ENCODE measurements around the gene KIF27. TPM values are rescaled to one million over a fixed set of nuclear protein-coding genes. Genes with fewer than 3 reads are reported as not detected.
"Not testable (repeated sequence)": the region's sequence is repeated elsewhere in the genome, so short reads cannot be mapped to it uniquely, and the experiment has no call there.

The KIF27 gene
- total and polyA plus RNA-seq, 8 donors = 0.46 to 21.0 (median 2.6) TPM

DNA sequence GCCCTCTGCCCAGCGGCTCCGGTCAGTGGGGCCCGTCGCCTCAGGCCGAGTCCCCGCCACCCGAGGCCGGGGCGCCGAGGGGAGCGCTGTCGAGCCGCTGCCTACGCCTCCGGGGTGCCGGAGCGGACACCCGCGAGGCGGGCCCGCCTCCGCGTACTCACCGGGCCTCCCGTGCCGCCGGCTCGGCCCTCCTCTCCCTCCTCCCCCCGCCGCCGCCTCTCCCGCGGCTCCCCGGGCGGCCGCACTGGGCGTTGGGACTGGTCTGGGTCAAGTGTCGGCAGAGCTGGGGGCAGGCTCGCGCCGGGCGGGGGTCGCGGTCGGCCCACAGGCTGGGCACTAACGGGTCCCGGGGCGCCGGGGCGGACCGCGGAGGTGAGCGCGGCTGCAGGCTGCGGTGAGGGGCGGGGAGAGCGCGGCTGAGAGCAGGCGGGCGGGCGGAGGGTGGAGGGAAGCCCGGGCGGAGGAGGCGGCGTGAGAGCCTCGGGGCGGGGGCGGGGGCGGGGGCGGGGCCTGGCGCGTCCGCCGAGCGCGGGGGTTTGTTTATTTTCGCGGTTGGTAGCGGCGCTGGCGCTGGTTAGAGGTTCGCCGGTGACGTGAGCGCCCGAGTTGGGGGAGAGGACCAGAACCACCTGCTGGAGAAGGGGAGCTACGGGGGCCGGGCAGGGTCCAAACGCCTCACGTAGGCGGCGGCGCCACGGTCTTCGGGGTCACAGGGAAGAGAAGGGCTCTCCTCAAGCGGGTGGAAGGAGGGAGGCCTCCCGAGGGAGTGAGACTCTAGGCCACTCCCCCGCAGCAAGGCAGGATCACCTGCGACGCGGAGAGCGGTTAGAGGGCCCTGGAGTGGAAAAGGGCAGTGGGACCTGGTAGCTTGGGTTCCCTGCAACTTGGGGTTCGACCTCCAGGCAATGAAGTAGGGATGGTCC, 103.6 kb downstream of the KIF27 start, which contains the start of gene GKAP1:
Gene GKAP1, minus strand, starts transcription at position 414 of the 923 bp plus-strand sequence. CDS start 11,252 bp downstream, outside the sequence.
- 0 to 1% (median 1%) methylated on average over 37 to 88 of the region's 103 CpGs for WGBS, 5 donors
- intact Hi-C loops (cut with DNase I; ENCODE audit: low total_unique reads); H3K9me3 ChIP-seq: not testable (repeated sequence)

GRCh38 chr9:83817011-83817355, 104.2 kb downstream of the KIF27 start:
- 0 to 1% (median 0%) methylated on average over 24 to 38 of the region's 38 CpGs for WGBS, 5 donors
- intact Hi-C loops (cut with DNase I; ENCODE audit: low total_unique reads) = not testable (repeated sequence)
- peak in 1 of 2 donors; percentile 31 for DNase-seq

More for the DNA sequence above, 103.6 kb downstream of the KIF27 start, which contains the start of gene GKAP1:
- peak; percentile 83 to 92 for DNase-seq
- Histone ChIP-seq H3K4me3 (peak within 1 kb of the TSS; percentile 74 to 83 (median 79)), H3K27ac (peak within 1 kb of the TSS; percentile 81 to 97 (median 91)), H3K4me1 (peaks cover 0 to 12% (median 9%) of the 10 kb centered on the region in 4 donors)
- H3K36me3 ChIP-seq, H3K27me3 ChIP-seq: not testable (repeated sequence)
- peak in 1 of 7 experiments; percentile 27 for TF ChIP-seq CTCF (IDR thresholded peaks at IDR 0.05)

DNA sequence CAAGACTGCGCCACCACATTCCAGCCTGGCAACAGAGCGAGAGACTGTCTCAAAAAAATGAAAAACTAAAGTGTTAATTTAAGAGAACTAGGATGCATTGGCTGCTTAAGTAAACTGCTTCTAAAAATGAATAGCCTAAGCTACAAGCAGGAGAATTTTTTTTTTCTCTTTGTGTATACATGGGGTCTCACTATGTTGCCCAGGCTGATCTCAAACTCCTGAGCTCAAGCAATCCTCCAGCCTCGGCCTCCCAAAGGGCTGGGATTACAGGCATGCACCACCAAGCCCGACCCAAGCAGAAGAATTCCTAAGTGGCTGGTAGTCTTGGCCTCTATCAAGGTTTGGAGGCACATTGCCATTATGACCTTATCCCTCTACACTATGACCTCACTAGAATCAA, 106.1 kb downstream of the KIF27 start:
- H3K27me3 ChIP-seq; H3K27ac ChIP-seq; H3K9me3 ChIP-seq; H3K4me3 ChIP-seq; intact Hi-C loops (cut with DNase I; ENCODE audit: low total_unique reads); DNase-seq; H3K36me3 ChIP-seq: not testable (repeated sequence)
- peaks cover 0 to 12% (median 9%) of the 10 kb centered on the region in 4 donors for H3K4me1 ChIP-seq
- WGBS, 5 donors = 95 to 99% (median 98%) methylated on average over 4 of the region's 4 CpGs

More at GRCh38 chr9:83817011-83817355, 104.2 kb downstream of the KIF27 start:
- Histone ChIP-seq H3K4me3 (peak overlapping the region; percentile 74 to 83 (median 79)), H3K27ac (peak overlapping the region; percentile 81 to 97 (median 91)), H3K4me1 (peaks cover 0 to 12% (median 9%) of the 10 kb centered on the region in 4 donors)
- H3K36me3 ChIP-seq, H3K9me3 ChIP-seq, H3K27me3 ChIP-seq: not testable (repeated sequence)

DNA sequence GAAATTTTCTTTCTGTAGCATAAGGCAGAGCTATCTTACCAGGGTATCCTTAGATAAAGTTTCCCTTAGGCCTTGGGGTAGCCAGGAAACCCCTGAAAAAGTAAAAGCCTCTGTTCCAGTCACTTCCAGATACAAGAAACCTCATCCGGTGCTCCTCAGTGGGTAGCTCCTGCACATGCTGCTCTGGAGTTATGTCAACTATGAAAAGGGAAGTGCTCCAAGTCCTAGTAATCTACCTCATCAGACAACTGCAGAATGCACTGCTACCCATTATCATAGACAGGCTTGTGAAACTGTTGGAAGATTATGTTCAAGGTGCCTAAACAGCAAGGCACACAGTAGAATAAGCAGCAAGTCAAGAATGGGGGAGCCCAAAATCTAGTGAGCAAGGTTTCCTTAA, 112.0 kb downstream of the KIF27 start:
- intact Hi-C loops (cut with DNase I; ENCODE audit: low total_unique reads); DNase-seq; H3K27me3 ChIP-seq; H3K9me3 ChIP-seq; H3K27ac ChIP-seq; H3K4me3 ChIP-seq; H3K4me1 ChIP-seq: not testable (repeated sequence)
- H3K36me3 ChIP-seq = peaks cover 0 to 13% (median 10%) of the 10 kb centered on the region in 4 donors
- 37 to 90% (median 80%) methylated on average over 1 of the region's 1 CpG for WGBS, 5 donors

DNA sequence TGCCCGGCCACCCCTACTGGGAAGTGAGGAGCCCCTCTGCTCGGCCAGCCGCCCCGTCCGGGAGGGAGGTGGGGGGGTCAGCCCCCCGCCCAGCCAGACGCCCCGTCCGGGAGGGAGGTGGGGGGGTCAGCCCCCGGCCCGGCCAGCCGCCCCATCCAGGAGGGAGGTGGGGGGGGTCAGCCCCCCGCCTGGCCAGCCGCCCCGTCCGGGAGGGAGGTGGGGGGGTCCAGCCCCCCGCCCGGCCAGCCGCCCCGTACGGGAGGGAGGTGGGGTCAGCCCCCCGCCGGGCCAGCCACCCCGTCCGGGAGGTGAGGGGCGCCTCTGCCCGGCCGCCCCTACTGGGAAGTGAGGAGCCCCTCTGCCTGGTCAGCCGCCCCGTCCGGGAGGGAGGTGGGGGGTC, 116.8 kb downstream of the KIF27 start:
- H3K36me3 ChIP-seq = peaks cover 0 to 18% (median 14%) of the 10 kb centered on the region in 4 donors
- H3K27ac ChIP-seq; H3K27me3 ChIP-seq; H3K4me1 ChIP-seq; H3K9me3 ChIP-seq; H3K4me3 ChIP-seq; intact Hi-C loops (cut with DNase I; ENCODE audit: low total_unique reads); DNase-seq: not testable (repeated sequence)
- WGBS, 5 donors = 95 to 100% (median 96%) methylated on average over 8 to 28 of the region's 31 CpGs; no CpG with 5 or more reads in 2 of the 5 donors

DNA sequence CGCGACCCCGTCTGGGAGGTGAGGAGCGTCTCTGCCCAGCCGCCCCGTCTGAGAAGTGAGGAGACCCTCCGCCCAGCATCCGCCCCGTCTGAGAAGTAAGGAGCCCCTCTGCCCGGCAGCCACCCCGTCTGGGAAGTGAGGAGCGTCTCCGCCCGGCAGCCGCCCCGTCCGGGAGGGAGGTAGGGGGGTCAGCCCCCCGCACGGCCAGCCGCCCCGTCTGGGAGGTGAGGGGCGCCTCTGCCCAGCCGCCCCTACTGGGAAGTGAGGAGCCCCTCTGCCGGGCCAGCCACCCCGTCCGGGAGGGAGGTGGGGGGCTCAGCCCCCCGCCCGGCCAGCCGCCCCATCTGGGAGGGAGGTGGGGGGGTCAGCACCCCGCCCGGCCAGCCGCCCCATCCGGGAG, 117.3 kb downstream of the KIF27 start:
- H3K27me3 ChIP-seq, H3K4me3 ChIP-seq: not testable (repeated sequence)
- whole genome bisulfite sequencing, 5 donors = 83 to 98% (median 96%) methylated on average over 8 to 30 of the region's 33 CpGs; no CpG with 5 or more reads in 1 of the 5 donors

More for the DNA sequence above, 117.3 kb downstream of the KIF27 start:
- H3K4me1 ChIP-seq; H3K9me3 ChIP-seq; H3K27ac ChIP-seq; DNase-seq; intact Hi-C loops (cut with DNase I; ENCODE audit: low total_unique reads): not testable (repeated sequence)
- H3K36me3 ChIP-seq = peaks cover 0 to 21% (median 18%) of the 10 kb centered on the region in 4 donors

Measured in stomach (tissue), 9 donors.